Astrocyte (in vitro differentiated cells and primary cell): Measurements from ENCODE around the gene PLA2R1. TPM values are rescaled to one million over a fixed set of nuclear protein-coding genes. Genes with fewer than 3 reads are reported as not detected.

Experiments used
- DNase-seq: peaks from one replicate; pipeline ENCODE4 v3.0.0-alpha.2; 2010; ENCODE audit warnings: low read depth
- FAIRE-seq: peaks from 2 replicates; lab custom pipeline; 2011; peaks lifted over from hg19 to GRCh38; lab: Jason Lieb, UNC
- H2AFZ ChIP-seq: 2 replicates; pipeline ENCODE4 v1.6.0; 2012; ENCODE audit warnings: low read depth, low read length, inconsistent platforms
- H3K27ac ChIP-seq: 2 replicates; pipeline ENCODE4 v1.5.1; 2011; ENCODE audit warnings: low read depth, low read length, inconsistent platforms
- H3K27me3 ChIP-seq: 2 replicates; pipeline ENCODE4 v1.6.0; 2011; ENCODE audit warnings: low read length, inconsistent platforms; ENCODE audit not compliant: insufficient read depth
- H3K36me3 ChIP-seq: 2 replicates; pipeline ENCODE4 v1.5.1; 2011; ENCODE audit warnings: low read length, inconsistent platforms; ENCODE audit not compliant: insufficient read depth
- H3K4me1 ChIP-seq: 2 replicates; pipeline ENCODE4 v1.5.1; 2011; ENCODE audit warnings: low read length, inconsistent platforms; ENCODE audit not compliant: insufficient read depth
- H3K4me2 ChIP-seq: 2 replicates; pipeline ENCODE4 v1.6.0; 2012; ENCODE audit warnings: low read length, inconsistent platforms
- H3K4me3 ChIP-seq: 2 replicates; pipeline ENCODE4 v1.5.1; 2011; ENCODE audit warnings: low read depth, mild to moderate bottlenecking, low read length, inconsistent platforms; ENCODE audit not compliant: insufficient read depth
- H3K79me2 ChIP-seq: 2 replicates; pipeline ENCODE4 v1.6.0; 2012; ENCODE audit warnings: mild to moderate bottlenecking, low read length, inconsistent platforms; ENCODE audit not compliant: insufficient read depth
- H3K9ac ChIP-seq: 2 replicates; pipeline ENCODE4 v1.6.0; 2012; ENCODE audit warnings: mild to moderate bottlenecking, low read length, inconsistent platforms
- H3K9me3 ChIP-seq: 2 replicates; pipeline ENCODE4 v1.5.1; 2012; ENCODE audit warnings: low read depth, mild to moderate bottlenecking, low read length, inconsistent platforms; ENCODE audit not compliant: insufficient read depth
- H4K20me1 ChIP-seq: 2 replicates; pipeline ENCODE4 v1.6.0; 2012; ENCODE audit warnings: low read length, inconsistent platforms; ENCODE audit not compliant: insufficient read depth
- H3K27ac Mint-ChIP-seq: one replicate; pipeline ENCODE4 v1.8.0; 2021; ENCODE audit warnings: mild to moderate bottlenecking, mixed read lengths; ENCODE audit not compliant: unreplicated experiment
- H3K27me3 Mint-ChIP-seq: one replicate; pipeline ENCODE4 v1.8.0; 2021; ENCODE audit warnings: low read depth, mixed read lengths; ENCODE audit not compliant: unreplicated experiment
- H3K36me3 Mint-ChIP-seq: one replicate; pipeline ENCODE4 v1.8.0; 2021; ENCODE audit warnings: low read depth, mixed read lengths; ENCODE audit not compliant: unreplicated experiment
- H3K4me1 Mint-ChIP-seq: one replicate; pipeline ENCODE4 v1.8.0; 2021; ENCODE audit warnings: low read depth, mixed read lengths; ENCODE audit not compliant: unreplicated experiment
- H3K4me3 Mint-ChIP-seq: one replicate; pipeline ENCODE4 v1.8.0; 2021; ENCODE audit warnings: mild to moderate bottlenecking, moderate library complexity, mixed read lengths; ENCODE audit not compliant: unreplicated experiment
- H3K9me3 Mint-ChIP-seq: one replicate; pipeline ENCODE4 v1.8.0; 2021; ENCODE audit warnings: mild to moderate bottlenecking, mixed read lengths; ENCODE audit not compliant: unreplicated experiment
- CTCF ChIP-seq: IDR thresholded peaks from 2 replicates; pipeline ENCODE4 v1.5.1; 2011; ENCODE audit warnings: low read depth, mild to moderate bottlenecking, inconsistent platforms, low read length, moderate library complexity; ENCODE audit not compliant: insufficient read depth
- EZH2 ChIP-seq: IDR thresholded peaks from 2 replicates; pipeline ENCODE4 v1.6.1; 2012; ENCODE audit warnings: mild to moderate bottlenecking, low read length, inconsistent platforms; ENCODE audit not compliant: insufficient read depth
- total RNA-seq: library from RNA; stranded (reverse); gene quantifications from 2 replicates; pipeline ENCODE4 v1.2.1, GENCODE V29; 2021

Gene PLA2R1
- total RNA-seq, 1 donor from 2014 or later, result 7.1 TPM

- Histone ChIP-seq H3K9me3 (no peaks in the 10 kb centered on the region), H3K4me1 (no peaks in the 10 kb centered on the region), H3K27me3 (no peaks in the 10 kb centered on the region), H3K27ac (no peak overlapping the region), H3K36me3 (no peaks in the 10 kb centered on the region), H3K4me3 (no peak overlapping the region), H3K4me2 (no peak overlapping the region), H3K79me2 (no peaks in the 10 kb centered on the region), H3K9ac (no peak overlapping the region), H4K20me1 (no peaks in the 10 kb centered on the region), H2AFZ (no peak overlapping the region)
- Mint-ChIP-seq H3K9me3 (no peaks in the 10 kb centered on the region), H3K27ac (no peak overlapping the region), H3K4me1 (peaks cover 3% of the 10 kb centered on the region), H3K36me3 (peaks cover 8% of the 10 kb centered on the region), H3K27me3 (peaks cover 5% of the 10 kb centered on the region), H3K4me3 (no peak overlapping the region)
- FAIRE-seq, result no peak
- DNase-seq, result no peak
- TF ChIP-seq EZH2, result no peak
- TF ChIP-seq CTCF, result no peak
These were observed 73.2 kb downstream of the PLA2R1 start for GRCh38 chr2:159989249-159989648.

- DNase-seq, result no peak
- no peaks in the 10 kb centered on the region for H3K36me3 ChIP-seq
- no peak overlapping the region for H3K27ac ChIP-seq
- no peak overlapping the region for H3K9ac ChIP-seq
- no peaks in the 10 kb centered on the region for H3K9me3 Mint-ChIP-seq
- H3K4me3 ChIP-seq, result no peak overlapping the region
- H3K27me3 ChIP-seq, result no peaks in the 10 kb centered on the region
- H3K27ac Mint-ChIP-seq, result no peak overlapping the region
- peaks cover 8% of the 10 kb centered on the region for H3K4me1 Mint-ChIP-seq
- peaks cover 8% of the 10 kb centered on the region for H3K36me3 Mint-ChIP-seq
- H3K79me2 ChIP-seq, result no peaks in the 10 kb centered on the region
- H2AFZ ChIP-seq, result no peak overlapping the region
- peaks cover 5% of the 10 kb centered on the region for H3K27me3 Mint-ChIP-seq
- H3K4me2 ChIP-seq, result no peak overlapping the region
- H3K4me3 Mint-ChIP-seq, result no peak overlapping the region
- no peak for FAIRE-seq
- H4K20me1 ChIP-seq, result no peaks in the 10 kb centered on the region
- H3K9me3 ChIP-seq, result no peaks in the 10 kb centered on the region
- no peaks in the 10 kb centered on the region for H3K4me1 ChIP-seq
- TF ChIP-seq EZH2 (no peak), CTCF (no peak)
These were observed 73.9 kb downstream of the PLA2R1 start for GRCh38 chr2:159988412-159988970.

- Histone ChIP-seq H3K4me1 (peaks cover 11% of the 10 kb centered on the region), H3K4me2 (no peak overlapping the region), H3K36me3 (no peaks in the 10 kb centered on the region), H3K27ac (no peak overlapping the region), H3K27me3 (no peaks in the 10 kb centered on the region), H2AFZ (no peak overlapping the region), H3K9ac (no peak overlapping the region), H4K20me1 (no peaks in the 10 kb centered on the region), H3K4me3 (no peak overlapping the region), H3K79me2 (no peaks in the 10 kb centered on the region), H3K9me3 (no peaks in the 10 kb centered on the region)
- peaks cover 5% of the 10 kb centered on the region for H3K27me3 Mint-ChIP-seq
- H3K4me1 Mint-ChIP-seq, result peaks cover 21% of the 10 kb centered on the region
- no peak for FAIRE-seq
- H3K27ac Mint-ChIP-seq, result no peak overlapping the region
- peaks cover 6% of the 10 kb centered on the region for H3K36me3 Mint-ChIP-seq
- TF ChIP-seq EZH2 (no peak), CTCF (no peak)
- H3K4me3 Mint-ChIP-seq, result no peak overlapping the region
- no peaks in the 10 kb centered on the region for H3K9me3 Mint-ChIP-seq
- DNase-seq, result no peak
These were observed 75.2 kb downstream of the PLA2R1 start for GRCh38 chr2:159987181-159987580.
